Measurements from ENCODE around the gene PPP2R5C.
A peak's percentile ranks its signal among the peaks of the same experiment; 100 is the strongest.

Gene PPP2R5C

DNA sequence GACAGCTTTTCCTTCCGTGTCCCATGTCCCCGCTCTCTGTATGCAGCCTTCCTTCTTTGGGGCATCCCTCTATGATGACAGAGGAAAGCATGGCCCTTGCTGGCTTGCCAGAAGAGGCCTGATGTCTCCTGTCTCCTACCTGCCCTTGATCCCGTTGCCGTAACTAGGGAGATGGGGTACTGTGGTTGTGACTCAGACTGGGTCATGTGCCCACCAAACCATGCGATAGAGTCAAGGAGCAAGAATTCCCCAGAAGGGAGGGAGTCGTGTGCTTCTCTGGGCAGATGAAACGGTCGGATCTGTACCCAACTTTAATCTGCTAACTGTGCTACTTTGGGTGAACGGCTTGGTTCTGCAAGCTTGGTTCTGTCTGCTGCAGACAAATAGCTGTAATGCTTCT, 103.8 kb downstream of the PPP2R5C start:
- DNase-seq (ENCODE audit: low spot score): no peak

DNA sequence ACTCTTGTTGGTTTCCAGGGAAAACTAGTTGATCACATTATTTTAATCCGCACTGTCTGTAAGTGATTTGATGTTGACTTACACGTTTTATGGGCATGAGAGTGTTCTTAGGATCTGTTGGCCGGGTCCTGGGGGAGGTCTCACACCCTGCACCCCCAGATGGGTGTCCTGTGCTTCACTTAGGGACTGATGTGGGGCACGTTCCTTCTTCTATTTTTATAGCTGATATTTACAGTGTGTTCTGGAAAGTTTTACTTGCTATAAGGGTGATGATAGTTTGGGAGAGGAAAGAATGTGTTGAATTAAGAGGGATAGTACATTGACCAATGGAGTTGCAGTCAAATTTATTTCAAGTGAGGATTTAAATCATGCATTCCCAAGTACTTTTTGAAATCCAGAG, 106.3 kb downstream of the PPP2R5C start:
- no peak for DNase-seq (ENCODE audit: low spot score)

DNA sequence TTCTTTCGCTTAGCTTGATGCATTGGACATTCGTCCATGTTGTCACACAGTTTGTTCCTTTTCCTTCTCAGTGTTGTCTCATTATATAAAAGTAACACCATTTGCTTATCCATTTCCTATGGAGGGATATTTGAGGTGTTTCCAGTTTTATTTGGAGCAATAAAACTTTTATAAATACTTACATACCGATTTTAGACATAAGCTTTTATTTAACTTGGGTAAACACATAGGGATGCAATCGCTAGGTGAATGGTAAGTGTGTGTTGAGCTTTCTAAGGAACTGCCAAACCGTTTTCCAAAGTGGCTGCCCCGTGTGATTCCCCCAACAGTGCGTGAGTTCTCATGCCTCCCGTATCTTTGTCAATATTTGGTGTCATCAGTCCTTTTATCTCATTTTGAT, 107.7 kb downstream of the PPP2R5C start:
- no peak for DNase-seq (ENCODE audit: low spot score)

DNA sequence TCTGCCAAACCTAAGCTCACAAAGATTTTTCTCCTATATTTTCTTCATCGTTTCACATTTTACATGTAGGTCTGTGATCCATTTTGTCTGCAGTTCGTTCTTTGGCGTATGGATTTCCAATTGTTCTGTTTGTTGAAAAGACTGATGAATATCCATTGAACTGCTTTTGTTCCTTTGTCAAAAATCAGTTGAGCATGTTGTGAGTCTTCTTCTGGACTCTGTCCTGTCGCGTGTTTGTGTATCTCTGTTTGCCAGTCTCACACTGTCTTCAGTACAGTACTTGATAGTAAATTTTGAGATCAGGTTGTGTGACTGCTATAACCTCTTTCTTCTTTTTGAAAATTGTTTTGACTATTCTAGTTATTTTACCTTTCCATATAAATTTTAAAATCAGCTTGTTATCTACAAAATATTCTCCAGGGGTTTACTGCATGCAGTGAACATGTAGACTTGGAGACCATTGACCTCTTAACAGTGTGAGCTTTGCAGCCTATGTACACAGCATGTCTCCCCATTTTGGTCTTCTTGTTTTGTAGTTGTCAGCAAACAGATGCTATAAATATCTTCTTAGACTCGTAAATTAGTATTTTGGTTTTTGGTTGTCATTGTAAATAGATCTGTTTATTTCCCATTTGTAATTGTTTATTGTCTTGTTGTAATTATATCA, 108.9 kb downstream of the PPP2R5C start:
- DNase-seq (ENCODE audit: low spot score): no peak

DNA sequence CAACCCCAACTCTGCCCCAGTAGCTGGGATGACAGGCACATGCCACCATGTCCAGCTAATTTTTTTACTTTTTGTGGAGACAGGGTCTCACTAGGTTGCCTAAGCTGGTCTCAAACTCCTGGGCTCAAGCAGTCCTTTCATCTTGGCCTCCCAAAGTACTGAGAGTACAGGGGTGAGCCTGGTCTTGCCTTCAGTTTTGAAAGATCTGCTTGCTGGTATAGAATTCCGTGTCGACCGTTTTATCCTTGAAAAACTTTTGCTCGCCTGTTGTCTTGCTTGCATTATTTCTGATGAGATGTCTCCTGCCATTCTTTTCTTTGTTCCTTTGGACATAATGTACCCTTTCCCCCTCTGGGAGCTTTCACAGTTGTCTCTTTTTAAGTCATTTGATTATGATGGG, 110.8 kb downstream of the PPP2R5C start:
- DNase-seq (ENCODE audit: low spot score): no peak

DNA sequence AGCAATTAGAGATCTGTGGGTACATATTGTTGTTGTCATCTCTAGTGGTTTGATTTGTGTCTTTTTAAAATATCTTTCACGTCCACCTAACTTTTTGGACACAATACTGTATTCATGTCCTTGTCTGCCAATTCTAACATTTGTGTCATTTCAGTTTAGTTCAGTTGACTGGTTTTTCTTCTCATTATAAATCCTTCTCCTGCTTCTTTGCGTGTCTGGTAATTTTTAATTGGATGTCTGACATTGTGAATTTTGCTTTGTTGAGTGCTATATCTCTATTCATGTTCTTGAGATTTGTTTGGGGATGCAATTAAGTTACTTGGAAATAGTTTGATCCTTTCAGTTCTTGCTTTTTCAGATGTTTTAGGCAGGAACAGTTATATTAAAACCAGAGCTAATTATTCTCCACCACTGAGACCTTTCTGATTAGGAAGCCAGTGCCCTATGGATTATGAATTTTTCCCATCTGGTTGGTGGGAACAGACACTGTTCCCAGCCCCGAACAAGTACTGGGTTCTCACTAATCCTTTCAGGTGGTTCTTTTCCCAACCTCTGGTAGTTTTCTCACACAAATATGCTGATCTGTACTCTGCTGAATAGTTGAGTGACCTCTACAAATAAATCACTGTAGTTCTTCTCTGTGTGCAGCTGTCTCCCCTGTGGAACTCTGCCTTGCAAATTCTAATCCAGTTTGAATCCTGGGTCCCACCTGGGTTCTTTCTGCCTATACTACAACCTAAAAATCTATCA, 111.7 kb downstream of the PPP2R5C start:
- DNase-seq (ENCODE audit: low spot score): no peak

DNA sequence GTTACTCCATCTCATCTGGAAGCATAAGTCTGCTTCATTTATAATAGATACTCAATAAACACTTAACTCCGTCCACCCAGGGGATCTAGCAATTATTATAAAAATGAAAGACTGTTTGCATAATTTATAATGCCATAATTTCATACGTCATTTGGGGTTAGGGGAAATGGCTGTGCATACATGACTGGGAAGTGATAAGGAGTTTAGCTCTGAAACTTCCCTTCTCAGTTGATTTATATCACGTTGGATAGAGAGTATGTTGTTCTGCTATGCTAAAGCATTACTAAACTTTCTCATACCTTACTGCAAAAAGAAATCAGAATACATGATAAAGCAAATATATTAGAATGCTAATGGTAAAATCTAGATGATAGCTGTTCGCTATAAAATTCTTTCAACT, 112.5 kb downstream of the PPP2R5C start:
- DNase-seq (ENCODE audit: low spot score): no peak

DNA sequence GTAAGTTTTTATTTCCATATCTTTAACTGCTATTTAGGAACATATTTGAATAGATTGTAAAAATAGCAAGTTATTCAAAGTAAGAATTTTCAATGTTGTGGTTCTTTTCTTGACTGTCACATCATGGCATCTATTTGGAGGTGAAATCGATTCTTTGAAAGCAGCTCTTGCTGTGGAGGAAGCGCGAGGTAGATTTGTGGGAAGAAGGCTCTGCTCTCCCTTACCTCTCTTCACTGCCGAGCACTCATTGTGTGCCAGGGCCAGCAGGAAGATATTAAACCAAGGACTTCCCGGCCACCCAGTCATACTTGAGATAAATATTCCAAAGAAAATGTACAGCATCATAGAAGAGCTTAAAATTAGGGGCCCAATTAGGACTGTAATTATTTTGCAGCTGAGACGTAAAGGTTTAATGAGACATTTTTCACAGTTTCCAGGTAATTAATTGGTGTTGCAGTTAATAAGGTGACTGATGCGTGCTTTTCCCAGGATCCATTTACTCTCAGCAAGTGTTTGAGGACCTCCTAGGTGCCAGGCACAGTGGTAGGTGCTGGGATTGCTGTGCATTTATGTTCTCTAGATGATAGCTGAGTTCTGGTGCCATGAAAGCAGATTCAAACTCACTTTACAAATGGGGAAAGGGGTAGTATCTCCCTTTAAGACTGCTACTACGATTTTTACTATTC, 113.7 kb downstream of the PPP2R5C start:
- DNase-seq (ENCODE audit: low spot score): no peak

DNA sequence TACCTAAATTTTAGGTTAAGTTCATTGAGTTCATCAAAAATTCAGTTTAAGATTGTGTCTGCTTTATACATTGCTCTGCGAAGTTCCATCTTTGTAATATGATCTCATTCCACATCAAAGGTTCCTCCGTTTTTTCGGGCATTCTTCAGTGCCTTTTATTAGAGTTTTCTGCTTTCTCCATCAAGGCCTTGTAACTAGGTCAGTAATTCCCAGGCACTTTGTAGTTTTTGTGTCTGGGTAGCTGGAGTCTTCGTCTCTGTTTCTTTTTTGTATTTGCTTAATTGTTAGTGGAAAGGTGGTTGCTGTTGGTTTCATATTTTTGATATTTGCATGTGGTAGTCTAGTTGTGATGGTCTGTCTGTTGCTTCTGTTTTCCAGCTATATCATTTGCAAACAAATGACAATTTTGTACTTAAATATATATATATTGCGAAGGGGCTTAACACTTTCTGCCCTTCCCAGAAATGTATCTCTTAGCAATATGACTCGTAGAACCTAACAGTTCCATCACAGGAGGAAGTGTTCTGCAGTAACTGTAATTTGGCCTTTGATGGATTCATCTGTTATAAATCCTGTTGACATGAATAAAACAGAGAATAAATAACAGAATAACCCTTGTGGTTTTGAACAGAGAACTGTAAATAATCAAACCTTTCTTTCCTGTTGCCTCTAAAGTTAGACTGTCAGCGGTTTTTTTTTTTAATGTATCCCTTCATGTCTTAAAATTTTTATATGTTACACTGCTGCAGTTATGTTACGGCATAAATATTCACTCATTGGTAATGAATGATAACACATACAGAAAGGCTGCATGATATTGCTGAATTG, 114.4 kb downstream of the PPP2R5C start:
- DNase-seq (ENCODE audit: low spot score): no peak

DNA sequence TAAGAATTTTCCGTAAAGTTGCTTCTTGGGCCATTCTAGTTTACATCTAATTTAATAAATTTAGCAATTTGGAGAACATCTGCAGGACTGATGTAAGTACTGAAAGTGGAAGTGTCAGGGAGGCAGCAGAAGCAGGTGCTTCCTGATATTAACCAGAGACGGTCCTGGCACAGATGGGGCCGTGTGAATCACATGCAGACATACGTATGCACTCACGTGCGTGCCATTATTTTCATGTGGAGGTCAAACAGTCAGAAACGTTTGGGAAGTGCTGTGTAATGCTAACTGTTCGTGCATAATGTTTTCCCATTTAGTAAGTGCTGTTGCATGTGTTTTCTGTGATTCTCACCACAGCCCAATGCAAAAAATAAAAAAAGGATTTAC, 115.0 kb downstream of the PPP2R5C start:
- peak; percentile 33 for DNase-seq (ENCODE audit: low spot score)

DNA sequence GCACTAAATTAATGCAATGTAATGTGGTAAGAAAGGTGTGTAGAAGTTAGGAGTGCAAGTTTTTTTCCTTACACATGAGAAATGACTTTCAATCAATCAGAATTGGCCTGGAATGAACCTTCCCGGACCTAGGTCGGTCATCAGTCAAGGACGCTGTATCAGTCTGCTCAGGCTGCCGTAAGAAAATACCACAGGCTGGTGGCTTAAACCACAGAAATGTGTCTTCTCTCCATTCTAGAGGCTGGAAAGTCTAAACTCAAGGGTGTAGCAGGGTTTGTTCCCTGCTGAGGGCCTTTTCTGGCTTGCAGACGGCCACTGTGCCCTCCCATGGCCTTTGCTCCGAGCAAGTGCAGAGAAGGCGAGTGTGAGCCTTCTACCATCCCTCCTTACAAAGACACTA, 116.3 kb downstream of the PPP2R5C start:
- no peak for DNase-seq (ENCODE audit: low spot score)

DNA sequence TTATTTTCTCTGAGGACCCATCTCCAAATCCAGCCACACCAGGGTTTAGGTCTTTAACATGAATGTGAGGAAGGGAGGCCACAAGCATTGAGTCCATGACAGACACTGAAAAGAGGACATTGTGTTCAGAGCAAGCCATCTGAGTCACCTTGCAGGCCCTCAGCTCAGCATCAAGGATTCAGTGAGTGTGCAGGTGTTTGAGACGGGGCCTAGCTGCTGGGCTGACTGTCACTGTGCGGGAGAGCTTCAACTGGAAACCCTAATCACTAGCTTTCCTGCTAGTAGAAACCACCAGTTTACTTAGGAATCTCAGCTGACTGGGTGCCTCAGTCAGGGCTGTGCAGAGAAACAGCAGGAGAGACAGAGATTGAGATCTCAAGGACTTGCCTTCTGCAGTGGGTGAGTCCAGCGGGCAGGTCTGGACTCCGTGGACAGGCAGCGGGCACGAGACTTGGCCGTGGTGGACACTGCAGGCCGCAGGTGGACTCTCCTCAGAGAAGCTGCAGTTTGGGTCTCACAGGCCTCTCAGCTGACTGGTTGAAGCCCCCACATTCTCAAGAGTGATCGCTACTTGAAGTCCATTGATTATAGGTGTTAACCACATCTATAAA, 116.8 kb downstream of the PPP2R5C start:
- no peak for DNase-seq (ENCODE audit: low spot score)

DNA sequence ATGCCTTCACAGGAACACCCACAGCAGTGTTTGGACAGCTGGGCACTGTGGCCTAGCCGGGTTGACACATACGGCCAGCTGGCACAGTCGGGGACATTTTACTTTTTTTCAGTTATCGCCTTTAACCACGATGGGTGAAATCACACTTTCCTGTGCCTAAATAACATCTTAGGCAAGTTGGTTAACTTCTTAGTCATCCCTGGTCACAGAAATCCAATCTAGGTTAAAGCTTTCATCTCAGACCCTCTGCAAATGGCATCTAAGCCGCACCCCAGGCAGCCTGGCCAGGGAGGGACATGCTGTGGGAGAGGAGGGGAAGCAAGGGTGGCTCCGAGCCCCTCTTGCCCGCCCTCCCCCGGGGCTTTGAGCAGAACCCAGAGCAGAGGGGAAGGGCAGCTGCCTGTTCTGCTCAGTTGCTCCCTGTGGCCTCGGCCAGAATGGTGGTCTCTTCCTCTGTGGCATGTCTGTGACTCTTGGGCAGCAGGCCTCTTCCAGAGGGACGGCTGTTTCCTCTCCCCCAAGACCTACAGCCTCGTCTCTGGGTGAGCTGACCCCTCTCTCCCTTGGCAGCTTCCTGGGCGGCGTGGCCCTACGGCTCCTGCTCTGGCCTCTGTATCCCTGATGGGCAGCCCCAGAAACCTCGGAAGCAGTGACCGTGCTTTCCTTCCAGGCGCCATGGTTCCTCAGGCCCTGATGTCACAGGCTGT, 117.5 kb downstream of the PPP2R5C start:
- no peak for DNase-seq (ENCODE audit: low spot score)

DNA sequence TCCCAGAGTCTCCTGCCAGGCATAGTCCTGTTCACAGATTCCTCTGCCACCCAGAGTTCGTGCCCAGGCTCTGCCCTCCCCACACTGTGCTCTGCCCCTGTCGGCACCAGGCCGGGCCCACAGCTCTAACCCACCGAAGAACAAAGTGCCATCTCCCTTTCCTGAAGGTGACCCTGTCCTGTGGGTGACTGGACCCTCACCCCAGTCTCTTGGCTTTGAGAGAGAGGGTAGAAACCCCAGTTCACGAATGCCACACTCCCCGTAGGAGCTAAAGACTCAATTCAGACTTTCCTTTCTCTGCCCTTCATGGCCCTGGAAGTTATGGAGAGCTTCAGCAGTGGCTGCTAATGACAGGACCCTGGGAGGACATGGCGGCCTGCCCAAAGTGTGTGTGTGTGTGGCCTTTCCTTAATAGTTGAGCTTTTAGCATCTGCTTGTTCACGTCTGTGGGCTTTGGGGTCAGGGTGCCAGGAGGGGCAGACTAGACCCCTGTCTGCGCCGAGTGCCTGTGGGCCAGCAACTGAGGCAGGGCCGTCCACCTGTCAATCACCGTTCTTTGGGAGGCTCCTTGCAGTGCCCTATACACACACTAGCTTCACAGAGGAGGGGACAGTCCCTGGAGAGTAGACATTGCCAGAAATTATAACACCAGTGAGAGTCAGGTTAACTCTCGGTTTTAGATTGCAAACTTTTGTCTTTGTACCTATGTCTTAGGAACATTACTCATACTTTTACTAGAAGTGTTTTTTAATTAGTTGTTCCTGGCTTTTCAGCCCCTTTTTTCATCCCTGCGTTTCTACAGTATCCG, 118.2 kb downstream of the PPP2R5C start:
- no peak for DNase-seq (ENCODE audit: low spot score)

DNA sequence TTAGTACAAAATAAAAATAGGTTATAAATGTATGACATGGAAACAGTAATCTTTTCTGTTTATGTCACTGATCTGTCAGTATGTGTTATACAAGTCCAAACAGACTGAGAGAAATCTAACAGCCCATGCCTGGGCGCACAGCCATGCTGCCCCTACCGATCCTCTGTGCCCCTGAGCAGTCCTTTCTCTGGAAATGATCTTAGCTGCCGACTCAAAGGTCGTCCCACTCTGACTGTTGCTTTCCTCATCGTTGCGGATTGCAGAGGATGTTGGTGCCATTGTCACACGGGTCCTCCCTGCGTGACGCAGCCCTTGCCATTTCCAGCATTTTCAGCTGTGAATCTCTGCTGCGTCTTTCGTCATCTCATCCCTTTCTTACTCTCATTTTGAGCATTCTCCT, 119.9 kb downstream of the PPP2R5C start:
- DNase-seq (ENCODE audit: low spot score): no peak

DNA sequence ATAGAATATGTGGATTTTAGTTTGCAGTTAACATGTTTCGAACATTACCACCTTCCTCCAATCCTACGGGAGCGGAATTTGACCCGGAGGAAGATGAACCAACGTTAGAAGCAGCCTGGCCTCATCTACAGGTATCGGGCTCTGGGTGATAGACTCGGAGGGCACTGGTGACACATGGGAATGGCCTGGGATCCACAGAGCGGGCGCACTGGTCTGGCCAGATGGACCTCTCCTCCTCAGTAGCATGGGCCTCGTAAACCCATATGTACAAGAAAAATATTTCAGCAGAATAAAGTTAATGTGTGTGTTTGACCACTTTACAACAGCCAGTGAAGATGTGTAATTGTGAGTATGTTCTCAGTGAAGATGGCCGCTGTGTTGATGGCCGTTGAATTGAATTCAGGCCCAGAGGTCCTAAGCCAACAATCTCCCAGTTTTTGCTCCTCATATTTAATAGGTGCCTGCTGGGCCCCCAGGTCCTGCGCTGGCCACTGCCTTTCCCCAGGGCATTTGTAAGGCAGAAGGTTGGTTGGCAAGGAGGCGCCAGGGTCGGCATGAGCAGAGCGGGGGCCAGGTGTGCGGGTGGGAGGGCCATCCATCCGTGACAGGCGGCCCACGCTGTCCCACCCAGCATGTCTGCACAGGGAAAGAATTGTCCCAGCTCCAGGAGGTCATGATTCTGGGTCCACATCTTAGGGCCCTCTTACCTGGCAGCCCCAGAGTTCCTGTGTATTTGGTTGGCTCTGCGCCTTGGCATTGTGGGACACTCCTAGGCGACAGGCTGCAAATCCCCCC, 120.8 kb downstream of the PPP2R5C start:
- DNase-seq (ENCODE audit: low spot score): no peak

DNA sequence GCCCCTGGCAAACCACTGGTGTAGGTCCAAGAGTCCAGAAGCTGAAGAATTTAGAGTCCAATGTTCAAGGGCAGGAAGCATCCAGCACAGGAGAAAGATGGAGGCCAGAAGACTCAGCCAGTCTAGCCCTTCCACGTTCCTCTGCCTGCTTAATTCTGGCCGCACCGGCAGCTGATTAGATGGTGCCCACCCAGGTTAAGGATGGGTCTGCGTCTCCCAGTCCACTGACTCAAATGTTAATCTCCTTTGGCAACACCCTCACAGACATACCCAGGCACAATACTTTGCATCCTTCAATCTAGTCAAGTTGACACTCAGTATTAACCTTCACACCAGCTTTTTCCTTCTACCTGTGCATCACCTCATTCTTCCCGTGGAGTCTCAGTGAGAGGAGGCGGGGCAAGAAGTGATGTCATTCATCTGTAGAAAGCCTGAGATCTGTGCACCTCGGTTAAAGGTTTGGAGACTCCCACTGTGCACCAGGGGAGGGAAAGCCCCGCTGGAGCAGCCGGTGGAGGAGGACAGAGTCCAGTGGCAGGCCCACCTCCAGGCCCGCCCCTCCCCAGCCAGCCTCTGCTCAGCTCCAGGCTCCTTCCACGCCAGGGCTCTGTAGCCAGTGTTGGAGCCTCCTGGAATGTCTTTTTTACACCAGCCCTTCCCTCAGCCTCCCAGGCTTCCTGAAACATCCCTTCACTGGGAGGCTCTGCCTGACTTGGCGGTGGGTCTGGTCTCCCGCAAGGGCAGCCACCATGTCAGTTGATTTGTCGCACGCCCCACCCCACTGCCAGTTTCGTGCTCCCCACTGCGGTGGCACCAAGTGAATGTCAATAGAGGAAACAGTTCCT, 122.8 kb downstream of the PPP2R5C start:
- no peak for DNase-seq (ENCODE audit: low spot score)

DNA sequence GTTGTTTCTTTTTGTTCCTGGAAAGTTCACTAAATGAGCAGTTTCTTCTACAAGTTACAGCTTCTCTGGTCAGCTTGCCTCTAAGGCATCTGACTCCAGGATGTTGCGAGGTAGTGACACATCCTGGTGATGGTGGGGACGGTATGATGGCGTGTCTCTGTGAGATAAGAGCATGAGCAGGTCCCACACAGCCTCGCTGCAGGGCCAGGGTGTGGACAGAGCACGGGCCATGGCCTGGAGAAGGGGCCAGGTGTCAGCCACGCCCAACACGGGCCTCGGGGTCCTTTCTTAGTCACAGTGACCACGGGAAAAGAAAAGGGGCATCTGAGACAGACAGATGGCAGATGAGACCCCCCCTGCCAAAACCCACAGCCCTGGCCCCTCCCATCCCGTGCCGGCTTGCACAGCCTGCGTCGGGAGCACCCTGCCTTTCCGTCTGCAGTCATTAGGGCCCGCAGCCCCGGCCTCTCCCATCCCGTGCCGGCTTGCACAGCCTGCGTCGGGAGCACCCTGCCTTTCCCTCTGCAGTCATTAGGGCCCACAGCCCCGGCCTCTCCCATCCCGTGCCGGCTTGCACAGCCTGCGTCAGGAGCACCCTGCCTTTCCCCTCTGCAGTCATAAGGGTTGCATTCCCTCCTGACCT, 123.5 kb downstream of the PPP2R5C start:
- no peak for DNase-seq (ENCODE audit: low spot score)

Measured in globus pallidus (tissue), 1 donor.